K562 (cell line): ENCODE measurements around the gene THEM4. TPM values are rescaled to one million over a fixed set of nuclear protein-coding genes. Genes with fewer than 3 reads are reported as not detected.

ENCODE experiments used
- ATAC-seq: fragments of 200-7000 bp; cut with Tn5 transposase; 3 replicates; pipeline ENCODE4 v1.9.1; 2020; ENCODE audit warnings: moderate library complexity
- BruUV-seq: library from RNA; stranded (reverse); fragments of 400-500 nt; replicated peaks from 2 replicates; lab custom pipeline; 2021; lab: Mats Ljungman, UMichigan
- CTCF ChIA-PET: fragments of 300-600 bp; formaldehyde crosslinking; extraction: SDS; loops from one replicate; lab custom pipeline; 2021; ENCODE audit warnings: low intra/inter-chr PET ratio; lab: Yijun Ruan, JAX
- POLR2A ChIA-PET: fragments of 300-600, 350-650 bp; sonication (Branson Sonifier 250); formaldehyde crosslinking; extraction: SDS; loops from one replicate; lab custom pipeline; 2021; ENCODE audit warnings: antibody characterized with exemption, inconsistent platforms; lab: Yijun Ruan, JAX
- DNase-seq, 4 experiments: peaks; one replicate each; pipeline versions ENCODE4 v3.0.0 to v3.0.0-alpha.2; 2011 to 2018; ENCODE audit warnings: low spot score in 3 of 4, mixed read lengths in 3 of 4; ENCODE audit errors: extremely low read depth in 1 of 4
- FAIRE-seq: peaks from 2 replicates; lab custom pipeline; 2011; peaks lifted over from hg19 to GRCh38; lab: Jason Lieb, UNC
- H2AFZ ChIP-seq: 2 replicates; pipeline ENCODE4 v1.6.0; 2011; ENCODE audit warnings: low read depth, low read length, control low read depth, inconsistent platforms
- H3K27ac ChIP-seq: fragments of 200-600 bp; 3 replicates; pipeline ENCODE4 v1.8.0; 2011; ENCODE audit warnings: low read depth, mild to moderate bottlenecking, control low read depth, inconsistent platforms, low read length, moderate library complexity, mixed read lengths; ENCODE audit errors: extremely low read depth
- H3K27me3 ChIP-seq, 2 experiments: fragments of 300-600 bp in 1 of 2; 2 replicates in 1 of 2; 3 replicates in 1 of 2; pipeline versions ENCODE4 v1.6.0 to v1.8.0; 2011; ENCODE audit warnings: inconsistent platforms in 2 of 2, low read length in 2 of 2, mild to moderate bottlenecking in 1 of 2, mixed read lengths in 1 of 2, moderate library complexity in 1 of 2; ENCODE audit not compliant: control insufficient read depth in 2 of 2, insufficient read depth in 2 of 2
- H3K36me3 ChIP-seq: fragments of 300-600 bp; 3 replicates; pipeline ENCODE4 v1.8.0; 2011; ENCODE audit warnings: mild to moderate bottlenecking, low read length, inconsistent platforms; ENCODE audit not compliant: control insufficient read depth, insufficient read depth
- H3K4me1 ChIP-seq, 2 experiments: fragments of 200-600 bp in 1 of 2; replicated peaks in 1 of 2; 2 replicates in 1 of 2; 3 replicates in 1 of 2; pipeline versions ENCODE4 v1.5.1 to v1.8.0; 2011; ENCODE audit warnings: inconsistent platforms in 2 of 2, low read length in 2 of 2, mild to moderate bottlenecking in 1 of 2, mixed read lengths in 1 of 2, moderate library complexity in 1 of 2; ENCODE audit not compliant: control insufficient read depth in 2 of 2, insufficient read depth in 2 of 2
- H3K4me2 ChIP-seq: 2 replicates; pipeline ENCODE4 v1.6.1; 2011; ENCODE audit warnings: low read length, control low read depth, inconsistent platforms, mixed read lengths; ENCODE audit not compliant: insufficient read depth
- H3K4me3 ChIP-seq: fragments of 200-600 bp; sonication (generic), shearing (Covaris generic); 2 replicates; pipeline ENCODE4 v1.5.1; 2016; ENCODE audit warnings: control low read depth, inconsistent platforms
- H3K79me2 ChIP-seq: fragments of 200-600 bp; 3 replicates; pipeline ENCODE4 v1.8.0; 2011; ENCODE audit warnings: low read length, inconsistent platforms; ENCODE audit not compliant: control insufficient read depth, insufficient read depth
- H3K9ac ChIP-seq, 2 experiments: 2 replicates each; pipeline versions ENCODE4 v1.6.0 to v1.6.1; 2011; ENCODE audit warnings: low read depth in 2 of 2, low read length in 2 of 2, control low read depth in 1 of 2, inconsistent platforms in 1 of 2, mild to moderate bottlenecking in 1 of 2, mixed read lengths in 1 of 2; ENCODE audit not compliant: insufficient read depth in 1 of 2
- H3K9me1 ChIP-seq: one replicate; pipeline ENCODE4 v1.6.0; 2011; ENCODE audit warnings: inconsistent platforms, mild to moderate bottlenecking, low read length, moderate library complexity; ENCODE audit not compliant: control insufficient read depth, insufficient read depth
- H3K9me3 ChIP-seq: replicated peaks from 2 replicates; pipeline ENCODE4 v1.5.1; 2011; ENCODE audit warnings: low read depth, low read length, inconsistent platforms; ENCODE audit not compliant: control insufficient read depth, insufficient read depth
- H4K20me1 ChIP-seq: replicated peaks from 2 replicates; pipeline ENCODE4 v1.6.1; 2011; ENCODE audit warnings: low read length, inconsistent platforms, mixed read lengths; ENCODE audit not compliant: control insufficient read depth, insufficient read depth
- FOXJ2 ChIP-seq: fragments of 200-800 bp; sonication (Bioruptor generic); IDR thresholded peaks from 2 replicates; pipeline ENCODE4 v1.6.1; 2016; ENCODE audit warnings: missing genetic modification characterization, missing compliant biosample characterization
- HES1 ChIP-seq: fragments of 450-650 bp; IDR thresholded peaks from 2 replicates; pipeline ENCODE4 v1.6.1; 2016; ENCODE audit warnings: low read depth, mild to moderate bottlenecking, moderate library complexity
- HMG20B ChIP-seq: fragments of 250-450 bp; sonication (Bioruptor Pico); IDR thresholded peaks from 2 replicates; pipeline ENCODE4 v1.5.0; 2021; ENCODE audit warnings: mild to moderate bottlenecking
- HNRNPL ChIP-seq: fragments of 200-400 bp; formaldehyde crosslinking; IDR thresholded peaks from 2 replicates; pipeline ENCODE4 v1.6.1; 2017; ENCODE audit warnings: low read depth, mild to moderate bottlenecking, low read length
- IFI16 ChIP-seq: fragments of 250-450 bp; sonication (Bioruptor Pico); IDR thresholded peaks from 2 replicates; pipeline ENCODE4 v2.1.2; 2022; ENCODE audit warnings: mild to moderate bottlenecking, inconsistent platforms
- LARP7 ChIP-seq: fragments of 450-650 bp; IDR thresholded peaks from 2 replicates; pipeline ENCODE4 v1.6.1; 2016
- MAFF ChIP-seq: IDR thresholded peaks from 2 replicates; pipeline ENCODE4 v1.6.1; 2012; ENCODE audit warnings: low read length, improper control_type of control experiment
- OTX1 ChIP-seq: fragments of 450-650 bp; formaldehyde crosslinking; IDR thresholded peaks from 2 replicates; pipeline ENCODE4 v1.4.0; 2022; ENCODE audit warnings: mild to moderate bottlenecking
- PHF8 ChIP-seq: fragments of 200-600 bp; sonication (generic); IDR thresholded peaks from 2 replicates; pipeline ENCODE4 v1.6.1; 2012; ENCODE audit warnings: mixed run types, mild to moderate bottlenecking, inconsistent platforms, low read length, moderate library complexity, borderline replicate concordance
- PTBP1 ChIP-seq: fragments of 200-400 bp; formaldehyde crosslinking; IDR thresholded peaks from 2 replicates; pipeline ENCODE4 v1.6.1; 2017; ENCODE audit warnings: low read depth, low read length
- SMARCA5 ChIP-seq: fragments of 450-650 bp; IDR thresholded peaks from 2 replicates; pipeline ENCODE4 v1.6.1; 2016
- SMC3 ChIP-seq: conservative IDR thresholded peaks from 2 replicates; pipeline ENCODE4 v1.6.1; 2011; ENCODE audit warnings: low read depth, low read length, improper control_type of control experiment; ENCODE audit not compliant: insufficient read depth
- SRF ChIP-seq, 2 experiments: fragments of 250-450, 450-650 bp in 1 of 2; sonication (Bioruptor Pico) in 1 of 2; sonication (generic) in 1 of 2; formaldehyde crosslinking; IDR thresholded peaks; 2 replicates each; pipeline versions ENCODE4 v1.5.0 to v1.5.1; 2020 to 2022; ENCODE audit warnings: mild to moderate bottlenecking in 1 of 2, missing genetic modification reagents in 1 of 2
- USF2 ChIP-seq: sonication (generic); formaldehyde crosslinking; IDR thresholded peaks from 2 replicates; pipeline ENCODE4 v1.5.0; 2020; ENCODE audit warnings: missing genetic modification reagents
- XRCC5 ChIP-seq: fragments of 200-400 bp; formaldehyde crosslinking; IDR thresholded peaks from 2 replicates; pipeline ENCODE4 v1.6.1; 2017; ENCODE audit warnings: low read depth, mild to moderate bottlenecking, low read length
- ZFX ChIP-seq: sonication (generic); formaldehyde crosslinking; IDR thresholded peaks from 2 replicates; pipeline ENCODE4 v1.8.0; 2022; ENCODE audit warnings: mild to moderate bottlenecking, missing genetic modification reagents, moderate library complexity
- ZNF12 ChIP-seq: sonication (generic); formaldehyde crosslinking; IDR thresholded peaks from 2 replicates; pipeline ENCODE4 v1.4.0; 2020; ENCODE audit warnings: mild to moderate bottlenecking, missing genetic modification reagents
- ZNF398 ChIP-seq: fragments of 250-450 bp; sonication (Bioruptor Pico); IDR thresholded peaks from 2 replicates; pipeline ENCODE4 v1.8.0; 2021; ENCODE audit warnings: moderate library complexity, mild to moderate bottlenecking, inconsistent platforms
- ZNF77 ChIP-seq: fragments of 250-450 bp; sonication (Bioruptor Pico); IDR thresholded peaks from 2 replicates; pipeline ENCODE4 v1.5.0; 2020
- WGBS: fragments of 100-300 bp; shearing (Covaris generic); methylation state at CpG from one replicate; pipeline ENCODE4 v1.1.6; 2016; ENCODE audit warnings: low coverage, mixed read lengths; ENCODE audit not compliant: insufficient coverage; ENCODE audit errors: missing lambda C conversion rate; 5-methylcytosine and 5-hydroxymethylcytosine counted together
- in situ Hi-C: fragments of 300-500 bp; cut with MboI; formaldehyde crosslinking; loops from 4 replicates; pipeline ENCODE4 v1.15.0; 2018; ENCODE audit warnings: inconsistent platforms, mixed read lengths
- intact Hi-C: fragments of 100-400 bp; cut with micrococcal nuclease; formaldehyde crosslinking; loops from 2 replicates; pipeline ENCODE4 v1.14.2; 2022
- polyA plus RNA-seq, 8 experiments: library from polyadenylated mRNA; depleted of rRNA in 4 of 8; stranded (reverse) in 5 of 8; unstranded in 3 of 8; fragments of >200 nt; fragmentation: Nextera tagmentation in 2 of 8; fragmentation: Illumina TruSeq in 1 of 8; extraction: Ambion mirVana in 2 of 8; extraction: Trizol in 1 of 8; gene quantifications; 2 replicates each; pipeline versions ENCODE4 v1.2.1 to v1.2.3, GENCODE V29; 2011 to 2014; ENCODE audit warnings: inconsistent platforms in 1 of 8, missing spikeins in 1 of 8
- total RNA-seq, 7 experiments: library from RNA; depleted of rRNA in 6 of 7; stranded (reverse); fragments of >200 nt in 6 of 7; fragmentation: Illumina TruSeq in 2 of 7; extraction: Trizol in 2 of 7; gene quantifications; 2 replicates each; pipeline versions ENCODE4 v1.2.1 to v1.2.3, GENCODE V29; 2011 to 2021; ENCODE audit warnings: low replicate concordance in 1 of 7

The THEM4 gene
- total and polyA plus RNA-seq, 9 of the 15 experiments (the other 6 are each of a cell fraction or from before 2014, with no cell fraction given): 8.6 to 71.9 (median 35.3) TPM

DNA sequence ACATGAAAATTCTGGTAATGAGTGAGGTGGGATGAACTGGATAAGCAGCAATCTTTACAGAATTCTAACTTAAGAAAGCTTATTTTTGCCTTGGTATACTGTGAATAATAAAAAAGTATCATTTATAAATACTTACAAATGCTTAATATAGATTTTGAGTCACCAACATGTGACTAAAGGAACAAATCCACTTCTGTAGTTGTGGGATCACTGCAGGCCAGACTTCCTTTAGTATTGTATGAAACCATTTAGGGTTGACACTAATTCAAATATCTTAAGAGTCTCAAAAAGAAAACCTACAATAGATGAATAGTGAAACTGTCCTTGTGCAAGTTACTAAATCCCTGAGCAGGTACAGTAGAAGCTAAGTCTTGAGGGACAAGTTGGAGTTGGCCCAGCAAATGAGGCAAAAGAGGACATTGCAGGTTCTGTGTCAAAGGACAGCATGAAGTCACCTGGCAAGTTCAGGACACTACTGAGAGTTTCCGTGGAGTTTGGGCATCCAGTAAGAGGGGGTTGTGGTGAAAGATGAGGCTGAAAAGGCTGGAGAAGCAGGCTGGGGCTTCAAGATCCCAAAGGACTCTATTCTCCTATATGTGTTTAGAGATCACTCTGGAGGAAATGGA is 5.9 kb upstream of the THEM4 start:
- Histone ChIP-seq H3K27ac (no peak overlapping the region), H3K9me3 (no peaks in the 10 kb centered on the region), H3K9ac (no peak overlapping the region), H2AFZ (peak overlapping the region; percentile 58), H3K9me1 (no peaks in the 10 kb centered on the region), H3K27me3 (no peaks in the 10 kb centered on the region), H3K79me2 (no peaks in the 10 kb centered on the region), H3K4me1 (peaks cover 0 to 15% of the 10 kb centered on the region in 2 experiments; a peak in 3 of 5 replicates), H3K4me3 (no peak overlapping the region), H3K36me3 (no peaks in the 10 kb centered on the region), H4K20me1 (no peaks in the 10 kb centered on the region), H3K4me2 (no peak overlapping the region)
- BruUV-seq: no TSS peak
- peak; percentile 30; the same call in 1 of the 3 replicates for ATAC-seq
- ChIA-PET CTCF (no interaction called here), POLR2A (no interaction called here)
- in situ Hi-C loops (loop anchor here (10.0 kb wide), 1 partner anchor 1800 kb away; no protein-coding TSS in a partner anchor), intact Hi-C loops (no loop called here)
- DNase-seq: no peak
- no peak for TF ChIP-seq ZFX (CRISPR knock-in tag)
- TF ChIP-seq XRCC5: no peak
- no peak for TF ChIP-seq IFI16 (CRISPR knock-in tag)
- TF ChIP-seq OTX1 (CRISPR knock-in tag): no peak
- TF ChIP-seq ZNF12 (CRISPR knock-in tag): no peak
- no peak for TF ChIP-seq HES1
- TF ChIP-seq SMC3: no peak
- no peak for TF ChIP-seq USF2
- no peak for TF ChIP-seq HMG20B (CRISPR knock-in tag)
- TF ChIP-seq PTBP1: no peak
- TF ChIP-seq SMARCA5: no peak
- no peak for TF ChIP-seq ZNF77 (CRISPR knock-in tag)
- TF ChIP-seq MAFF: no peak
- TF ChIP-seq SRF (CRISPR knock-in tag; IDR thresholded peaks at IDR 0.05): no peak
- TF ChIP-seq PHF8: no peak
- no peak for TF ChIP-seq LARP7
- no peak for TF ChIP-seq FOXJ2 (tag)
- no peak for TF ChIP-seq HNRNPL
- no peak for TF ChIP-seq ZNF398 (CRISPR knock-in tag)
- WGBS: 8% methylated on average over 1 of the region's 1 CpG
- no peak for FAIRE-seq
